ENCODE results near the gene STXBP5. TPM values are rescaled to one million over a fixed set of nuclear protein-coding genes. Genes with fewer than 3 reads are reported as not detected.

STXBP5 gene
- total and polyA plus RNA-seq, 9 of the 15 experiments (the other 6 are each of a cell fraction or from before 2014, with no cell fraction given): 23.3 to 172 (median 71.5) TPM

DNA sequence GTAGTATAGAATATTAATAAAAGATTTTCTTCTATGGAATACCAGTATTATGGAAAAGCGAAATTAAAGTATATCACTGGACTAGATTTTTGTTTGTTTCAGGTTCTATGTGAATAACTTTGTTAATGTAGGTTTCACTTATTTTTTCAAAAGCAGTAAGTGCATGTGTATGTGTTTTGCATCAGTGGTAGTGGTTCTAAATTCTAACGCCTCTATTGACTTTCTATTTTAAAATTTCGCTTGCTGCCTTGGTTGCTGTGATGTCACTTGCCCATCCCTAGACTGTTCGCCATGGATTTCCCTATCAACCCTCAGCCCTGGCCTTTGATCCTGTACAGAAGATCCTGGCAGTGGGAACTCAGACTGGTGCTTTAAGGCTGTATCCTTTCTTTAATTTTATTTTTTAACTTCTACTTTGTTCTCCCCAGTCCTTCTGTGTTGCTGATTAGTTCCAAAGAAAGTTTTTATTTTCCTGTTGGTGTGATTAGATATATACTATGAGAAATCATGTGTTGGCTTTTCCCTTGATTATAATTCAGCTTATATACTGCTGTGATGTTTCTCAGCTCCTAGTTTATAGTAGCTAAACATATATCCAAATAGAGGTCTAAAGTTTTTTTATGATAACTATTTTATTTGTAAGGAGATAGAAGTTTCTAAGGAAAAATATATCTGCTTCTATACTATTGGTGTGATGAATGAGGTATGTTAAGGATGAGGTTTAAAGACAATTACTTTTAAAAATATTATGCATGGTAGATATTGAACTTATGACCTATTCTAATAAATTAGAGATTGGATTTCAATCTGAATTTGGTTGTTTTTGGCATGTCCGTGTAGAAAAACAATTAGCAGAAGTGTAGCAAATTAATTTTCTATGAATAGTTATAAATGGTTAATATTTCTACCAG, 1.7 kb downstream of the STXBP5 start (continued):
- TF ChIP-seq NR4A1 (CRISPR knock-in tag; IDR thresholded peaks at IDR 0.05) (no peak), NR4A1 (tag; IDR thresholded peaks at IDR 0.05) (no peak), POLR2B (IDR thresholded peaks at IDR 0.05; ENCODE audit: low read depth, partially characterized antibody) (peak; percentile 57), ZBTB8A (IDR thresholded peaks at IDR 0.05; ENCODE audit: partially characterized antibody) (no peak), IFI16 (CRISPR knock-in tag; IDR thresholded peaks at IDR 0.05) (no peak), POLR2AphosphoS5 (IDR thresholded peaks at IDR 0.05; ENCODE audit: control insufficient read depth, insufficient read depth, low read depth, low read length) (peak; percentile 50; the same call in 1 of the 2 replicates), PHF21A (IDR thresholded peaks at IDR 0.05; ENCODE audit: borderline replicate concordance, low read depth) (no peak), NR2C2 (CRISPR knock-in tag; IDR thresholded peaks at IDR 0.05) (no peak), NR2C2 (tag; IDR thresholded peaks at IDR 0.05) (peak; percentile 75), RAD51 (IDR thresholded peaks at IDR 0.05; ENCODE audit: borderline replicate concordance, low read depth) (no peak), ERF (CRISPR knock-in tag; IDR thresholded peaks at IDR 0.05) (no peak), MAZ (CRISPR knock-in tag; conservative IDR thresholded peaks at IDR 0.05 in 1 of 2, IDR thresholded peaks at IDR 0.05 in 1 of 2) (0 out of 4 replicates have a peak, but pooled peaks of 1 of the 2 experiments have one; percentile 23), JUND (IDR thresholded peaks at IDR 0.05; ENCODE audit: borderline replicate concordance, low read depth, low read length) (peak; percentile 55; the same call in 1 of the 2 replicates), JUND (tag; IDR thresholded peaks at IDR 0.05; ENCODE audit: borderline replicate concordance, low read depth, low read length) (peak; percentile 39; the same call in 1 of the 3 replicates), RCOR1 (IDR thresholded peaks at IDR 0.05; ENCODE audit: borderline replicate concordance in 1 of 2, low read depth in 2 of 2, low read length in 2 of 2) (0 out of 4 replicates have a peak, but pooled peaks of 1 of the 2 experiments have one; percentile 17), MIER1 (IDR thresholded peaks at IDR 0.05; ENCODE audit: low read depth) (no peak), BDP1 (IDR thresholded peaks at IDR 0.05; ENCODE audit: insufficient read depth, insufficient read length) (no peak), SMAD1 (IDR thresholded peaks at IDR 0.05; ENCODE audit: low read depth, low read length, partially characterized antibody) (no peak), ZNF232 (CRISPR knock-in tag; IDR thresholded peaks at IDR 0.05) (no peak), ZNF76 (CRISPR knock-in tag; IDR thresholded peaks at IDR 0.05; ENCODE audit: borderline replicate concordance) (no peak), GABPB1 (CRISPR knock-in tag; IDR thresholded peaks at IDR 0.05) (no peak), ZNF239 (CRISPR knock-in tag; IDR thresholded peaks at IDR 0.05) (no peak), TOE1 (IDR thresholded peaks at IDR 0.05; ENCODE audit: borderline replicate concordance) (0 out of 2 replicates have a peak, but pooled peaks have one; percentile 13), TOE1 (CRISPR knock-in tag; IDR thresholded peaks at IDR 0.05; ENCODE audit: borderline replicate concordance, low read depth) (no peak), ATF1 (CRISPR knock-in tag; IDR thresholded peaks at IDR 0.05) (no peak), ATF1 (tag; IDR thresholded peaks at IDR 0.05) (peak; percentile 80), PML (IDR thresholded peaks at IDR 0.05; ENCODE audit: low read length) (no peak), RBFOX2 (IDR thresholded peaks at IDR 0.05; ENCODE audit: low read depth, low read length) (peak; percentile 51), ZFP30 (CRISPR knock-in tag; IDR thresholded peaks at IDR 0.05; ENCODE audit: borderline replicate concordance) (no peak)
- TF ChIP-seq, protein P1, sequence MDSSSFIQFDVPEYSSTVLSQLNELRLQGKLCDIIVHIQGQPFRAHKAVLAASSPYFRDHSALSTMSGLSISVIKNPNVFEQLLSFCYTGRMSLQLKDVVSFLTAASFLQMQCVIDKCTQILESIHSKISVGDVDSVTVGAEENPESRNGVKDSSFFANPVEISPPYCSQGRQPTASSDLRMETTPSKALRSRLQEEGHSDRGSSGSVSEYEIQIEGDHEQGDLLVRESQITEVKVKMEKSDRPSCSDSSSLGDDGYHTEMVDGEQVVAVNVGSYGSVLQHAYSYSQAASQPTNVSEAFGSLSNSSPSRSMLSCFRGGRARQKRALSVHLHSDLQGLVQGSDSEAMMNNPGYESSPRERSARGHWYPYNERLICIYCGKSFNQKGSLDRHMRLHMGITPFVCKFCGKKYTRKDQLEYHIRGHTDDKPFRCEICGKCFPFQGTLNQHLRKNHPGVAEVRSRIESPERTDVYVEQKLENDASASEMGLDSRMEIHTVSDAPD (CRISPR knock-in tag; IDR thresholded peaks at IDR 0.05): no peak

Measured in K562 (cell line).